ENCODE data around the gene CYP1A2.

CYP1A2 gene

DNA sequence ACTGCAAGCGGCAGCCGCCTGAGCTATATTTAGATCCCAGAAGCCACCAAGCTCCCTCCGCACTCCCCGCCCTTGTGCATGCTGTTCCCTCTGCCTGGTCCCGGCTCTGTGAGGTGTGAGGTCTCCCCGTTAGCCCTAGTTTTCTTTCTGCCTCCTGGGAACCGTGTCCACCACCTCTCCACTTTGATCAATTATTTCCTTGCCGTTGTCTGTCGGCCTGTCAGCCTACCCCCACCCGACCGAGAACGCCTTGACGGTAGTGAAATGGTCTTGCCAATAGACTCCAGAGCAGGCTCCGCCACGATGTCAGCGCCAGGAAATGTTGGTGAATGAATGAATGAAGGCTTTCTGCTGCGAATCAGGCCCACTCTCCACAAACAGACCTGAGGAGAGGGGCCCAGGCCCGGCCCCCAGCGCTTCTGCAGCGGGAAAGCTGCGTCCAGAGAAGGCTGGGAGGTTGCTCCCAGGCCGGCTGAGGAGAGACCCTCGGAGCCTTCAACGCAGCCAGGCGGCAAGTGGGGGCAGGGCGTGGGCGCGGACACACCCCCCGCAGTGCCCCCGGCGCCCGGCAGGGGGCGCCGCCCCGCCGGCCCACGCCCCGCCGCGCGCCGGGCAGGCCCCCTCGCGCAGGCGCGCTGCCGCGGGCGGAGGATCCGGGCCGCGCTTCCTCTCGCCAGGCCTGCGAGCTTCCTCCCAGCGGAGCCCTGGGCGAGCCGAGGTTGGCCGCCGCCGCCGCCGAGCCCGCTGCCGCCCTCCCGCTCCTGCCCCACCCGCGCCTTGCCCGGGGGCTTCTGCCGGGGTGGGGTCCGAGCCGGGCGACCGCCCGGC lies 33.0 kb downstream of the CYP1A2 start, which contains the start of gene CSK:
CSK (plus strand) TSS at position 650 of the 828 bp plus-strand sequence. CDS start 16,218 bp downstream, outside the sequence.
- H3F3A ChIP-seq (ENCODE audit: insufficient read depth), result peaks cover 89% of the 10 kb centered on the region
- no peaks in the 10 kb centered on the region for H3K27me3 ChIP-seq (ENCODE audit: low read length)
- TF ChIP-seq EZH2phosphoT487 (conservative IDR thresholded peaks at IDR 0.05; ENCODE audit: low read length) (no peak), CTCF (IDR thresholded peaks at IDR 0.05; ENCODE audit: insufficient read depth, low read length, poor library complexity, severe bottlenecking) (no peak)
- H3K9me2 ChIP-seq (replicated peaks; ENCODE audit: insufficient read depth, low read length), result no peaks in the 10 kb centered on the region
- H3K9ac ChIP-seq (ENCODE audit: low read length), result peak within 1 kb of the TSS; percentile 99
- peak within 1 kb of the TSS; percentile 80 for H3K4me2 ChIP-seq (ENCODE audit: low read depth, low read length, poor library complexity, severe bottlenecking)
- H2AFZ ChIP-seq (ENCODE audit: low read depth, low read length, severe bottlenecking), result no peak within 1 kb of the TSS
- peak within 1 kb of the TSS; percentile 96 for H3K27ac ChIP-seq (ENCODE audit: low read depth, low read length)
- peaks cover 61% of the 10 kb centered on the region for H3K79me2 ChIP-seq (ENCODE audit: insufficient read depth, low read length)
- no peaks in the 10 kb centered on the region for H3K36me3 ChIP-seq (ENCODE audit: low read length)
- peak within 1 kb of the TSS; percentile 94 for H3K4me3 ChIP-seq (ENCODE audit: insufficient read depth, low read length, poor library complexity, severe bottlenecking)
- H4K20me1 ChIP-seq (ENCODE audit: low read depth, low read length), result no peaks in the 10 kb centered on the region
- no peaks in the 10 kb centered on the region for H3K9me3 ChIP-seq (ENCODE audit: insufficient read depth, low read length)

DNA sequence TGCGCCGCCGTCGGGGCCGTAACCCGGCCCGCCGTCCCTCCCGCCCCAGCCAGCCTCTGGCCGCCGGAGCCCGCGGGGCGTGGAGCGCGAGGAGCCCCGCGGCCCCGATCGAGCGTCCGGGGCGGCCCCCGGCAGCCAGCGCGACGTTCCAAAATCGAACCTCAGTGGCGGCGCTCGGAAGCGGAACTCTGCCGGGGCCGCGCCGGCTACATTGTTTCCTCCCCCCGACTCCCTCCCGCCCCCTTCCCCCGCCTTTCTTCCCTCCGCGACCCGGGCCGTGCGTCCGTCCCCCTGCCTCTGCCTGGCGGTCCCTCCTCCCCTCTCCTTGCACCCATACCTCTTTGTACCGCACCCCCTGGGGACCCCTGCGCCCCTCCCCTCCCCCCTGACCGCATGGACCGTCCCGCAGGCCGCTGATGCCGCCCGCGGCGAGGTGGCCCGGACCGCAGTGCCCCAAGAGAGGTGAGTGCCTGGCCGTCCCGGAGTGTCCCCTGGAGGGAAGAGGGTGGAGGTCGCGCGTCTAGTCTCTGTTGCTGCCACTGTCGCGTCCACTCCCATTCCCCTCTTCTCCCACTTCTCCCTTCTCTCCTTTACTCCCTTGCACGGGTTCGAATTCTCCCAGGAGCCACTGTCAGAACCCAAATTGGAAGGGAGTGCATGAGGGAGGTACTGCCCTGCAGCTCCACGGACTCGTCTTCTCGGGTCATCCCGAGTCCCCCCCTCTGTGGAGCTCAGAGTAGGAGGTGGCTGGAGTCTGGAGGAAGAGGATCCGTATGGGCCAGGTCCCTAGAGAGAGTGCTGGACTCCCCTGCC lies 33.8 kb downstream of the CYP1A2 start:
- Histone ChIP-seq H3K27ac (ENCODE audit: low read depth, low read length) (peak overlapping the region; percentile 96), H3K79me2 (ENCODE audit: insufficient read depth, low read length) (peaks cover 67% of the 10 kb centered on the region), H3K9ac (ENCODE audit: low read length) (peak overlapping the region; percentile 99), H2AFZ (ENCODE audit: low read depth, low read length, severe bottlenecking) (no peak overlapping the region), H3K9me2 (replicated peaks; ENCODE audit: insufficient read depth, low read length) (no peaks in the 10 kb centered on the region), H4K20me1 (ENCODE audit: low read depth, low read length) (no peaks in the 10 kb centered on the region), H3F3A (ENCODE audit: insufficient read depth) (peaks cover 87% of the 10 kb centered on the region), H3K9me3 (ENCODE audit: insufficient read depth, low read length) (no peaks in the 10 kb centered on the region), H3K36me3 (ENCODE audit: low read length) (no peaks in the 10 kb centered on the region), H3K27me3 (ENCODE audit: low read length) (no peaks in the 10 kb centered on the region), H3K4me3 (ENCODE audit: insufficient read depth, low read length, poor library complexity, severe bottlenecking) (peak overlapping the region; percentile 94), H3K4me2 (ENCODE audit: low read depth, low read length, poor library complexity, severe bottlenecking) (peak overlapping the region; percentile 73)
- TF ChIP-seq CTCF (IDR thresholded peaks at IDR 0.05; ENCODE audit: insufficient read depth, low read length, poor library complexity, severe bottlenecking) (no peak), EZH2phosphoT487 (conservative IDR thresholded peaks at IDR 0.05; ENCODE audit: low read length) (no peak)

GRCh38 chr15:74783072-74783807 lies 34.6 kb downstream of the CYP1A2 start:
- Histone ChIP-seq H3K79me2 (ENCODE audit: insufficient read depth, low read length) (peaks cover 67% of the 10 kb centered on the region), H3K4me2 (ENCODE audit: low read depth, low read length, poor library complexity, severe bottlenecking) (peak overlapping the region; percentile 73), H3K36me3 (ENCODE audit: low read length) (no peaks in the 10 kb centered on the region), H2AFZ (ENCODE audit: low read depth, low read length, severe bottlenecking) (no peak overlapping the region), H3K27me3 (ENCODE audit: low read length) (no peaks in the 10 kb centered on the region), H3K27ac (ENCODE audit: low read depth, low read length) (peak overlapping the region; percentile 96), H3K9me3 (ENCODE audit: insufficient read depth, low read length) (no peaks in the 10 kb centered on the region), H3K9me2 (replicated peaks; ENCODE audit: insufficient read depth, low read length) (no peaks in the 10 kb centered on the region), H3K4me3 (ENCODE audit: insufficient read depth, low read length, poor library complexity, severe bottlenecking) (peak overlapping the region; percentile 94), H4K20me1 (ENCODE audit: low read depth, low read length) (no peaks in the 10 kb centered on the region), H3K9ac (ENCODE audit: low read length) (peak overlapping the region; percentile 99), H3F3A (ENCODE audit: insufficient read depth) (peaks cover 87% of the 10 kb centered on the region)
- TF ChIP-seq EZH2phosphoT487 (conservative IDR thresholded peaks at IDR 0.05; ENCODE audit: low read length), result no peak
- no peak for TF ChIP-seq CTCF (IDR thresholded peaks at IDR 0.05; ENCODE audit: insufficient read depth, low read length, poor library complexity, severe bottlenecking)

Measured in SU-DHL-6 (cell line).